Measurements from ENCODE around the gene TEX28.
"Not testable (repeated sequence)": the region's sequence is repeated elsewhere in the genome, so short reads cannot be mapped to it uniquely, and the experiment has no call there.

Gene TEX28

GRCh38 chrX:154248076-154248475 lies 46.8 kb downstream of the TEX28 start:
- DNase-seq = not testable (repeated sequence)

GRCh38 chrX:154247377-154248045 lies 47.4 kb downstream of the TEX28 start:
- not testable (repeated sequence) for DNase-seq

DNA sequence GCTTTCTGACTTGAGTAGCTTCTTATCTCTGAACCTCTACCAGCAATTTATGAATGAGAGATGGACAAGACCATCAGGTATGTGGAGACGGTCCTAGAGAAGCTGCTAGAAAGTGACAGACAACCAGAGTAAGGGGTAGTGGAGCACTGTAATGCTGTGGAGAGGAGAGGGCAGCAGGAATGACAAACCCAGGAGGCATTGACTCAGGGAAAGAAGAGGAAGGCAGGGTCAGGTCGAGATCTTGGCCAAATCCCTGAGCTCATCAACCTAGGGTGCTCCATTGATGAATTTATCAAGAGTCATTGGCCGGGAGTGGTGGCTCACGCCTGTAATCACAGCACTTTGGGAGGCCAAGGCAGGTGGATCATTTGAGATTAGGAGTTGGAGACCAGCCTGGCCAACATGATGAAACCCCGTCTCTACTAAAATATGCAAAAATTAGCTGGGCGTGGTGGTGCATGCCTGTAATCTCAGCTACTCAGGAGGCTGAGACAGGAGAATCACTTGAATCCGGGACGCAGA lies 54.9 kb downstream of the TEX28 start:
- DNase-seq = not testable (repeated sequence)

DNA sequence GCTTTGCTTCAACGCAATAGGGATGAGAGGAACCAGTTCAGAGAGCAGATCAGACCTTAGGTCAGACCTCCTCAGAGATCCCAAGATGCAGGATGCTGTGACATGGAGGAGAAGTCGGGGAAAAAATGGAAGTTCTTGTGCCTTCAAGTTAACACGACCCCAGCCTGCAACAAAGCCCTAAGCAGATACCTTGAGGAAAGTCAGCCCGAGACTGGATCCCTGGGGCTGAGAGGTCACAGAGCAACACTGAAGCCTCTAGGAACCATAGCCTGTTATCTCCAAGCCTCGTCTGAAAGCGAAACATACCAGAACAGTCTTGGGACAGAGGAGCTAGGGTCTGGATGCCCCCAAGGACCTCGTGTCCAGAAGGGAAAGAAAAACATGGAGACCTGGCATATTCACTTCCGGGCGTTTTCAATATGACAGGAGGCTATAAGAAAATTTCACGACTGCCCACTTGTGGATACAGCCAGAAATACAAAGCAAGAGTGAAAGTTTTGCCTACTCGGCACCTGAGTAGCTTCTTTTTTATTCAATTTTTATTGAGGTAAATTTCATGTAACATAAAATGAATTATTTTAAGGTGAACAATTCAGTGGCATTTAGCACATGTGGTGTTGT lies 55.9 kb downstream of the TEX28 start:
- not testable (repeated sequence) for DNase-seq

GRCh38 chrX:154233620-154234019 lies 61.3 kb downstream of the TEX28 start:
- DNase-seq = not testable (repeated sequence)

- not testable (repeated sequence) for DNase-seq
These were observed 63.5 kb downstream of the TEX28 start for GRCh38 chrX:154231443-154231842.

DNA sequence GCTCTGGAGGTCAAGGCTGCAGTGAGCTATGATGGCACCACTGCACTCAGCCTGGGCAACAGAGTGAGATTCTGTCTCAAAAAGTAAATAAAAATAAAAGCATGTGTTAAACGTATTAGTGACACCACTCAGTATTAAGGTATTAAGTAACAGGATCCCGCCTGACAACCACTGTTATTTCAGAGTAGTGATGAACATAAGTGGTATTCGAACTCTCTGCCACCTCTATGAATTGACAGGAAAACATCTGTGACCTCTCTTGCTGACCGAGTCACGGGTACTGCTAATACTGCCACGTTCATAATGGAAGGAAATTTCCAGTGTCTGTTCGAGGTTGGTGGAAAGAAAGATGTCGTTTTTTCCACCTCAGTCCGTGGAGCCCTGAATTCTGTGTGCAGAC lies 68.2 kb downstream of the TEX28 start:
- DNase-seq = not testable (repeated sequence)

DNA sequence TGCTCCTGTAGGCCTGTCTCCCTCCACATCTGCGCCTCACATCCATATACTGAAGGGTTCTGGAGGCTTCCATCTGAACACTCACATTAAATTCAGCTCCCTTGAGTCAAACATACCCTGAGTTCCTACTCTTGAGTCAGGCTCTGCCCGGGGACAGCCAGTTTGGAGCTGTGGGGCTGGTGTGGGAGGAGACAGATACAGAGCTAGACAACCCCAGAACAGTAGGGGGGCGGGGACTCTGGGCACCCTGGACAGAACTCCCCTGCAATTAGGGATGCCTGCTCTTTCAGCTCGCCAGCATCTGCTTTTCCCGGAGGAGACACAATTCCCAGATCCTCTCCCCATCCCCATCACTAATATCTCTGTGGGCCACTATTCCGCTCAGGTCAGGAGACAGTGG lies 69.6 kb downstream of the TEX28 start:
- DNase-seq = not testable (repeated sequence)
